GM21529 (cell line): ENCODE results near the gene KRTAP12-4.
"Not testable (repeated sequence)": the region's sequence is repeated elsewhere in the genome, so short reads cannot be mapped to it uniquely, and the experiment has no call there.

ENCODE experiments used
- ATAC-seq: cut with Tn5 transposase; IDR thresholded peaks from one replicate; pipeline ENCODE4 v1.9.1; 2021; ENCODE audit not compliant: unreplicated experiment

The KRTAP12-4 gene

GRCh38 chr21:44613386-44614155 lies 40.9 kb downstream of the KRTAP12-4 start:
- no peak for ATAC-seq

- no peak for ATAC-seq
Observed at GRCh38 chr21:44612669-44613229, 41.7 kb downstream of the KRTAP12-4 start.

GRCh38 chr21:44612029-44612486 lies 42.4 kb downstream of the KRTAP12-4 start, which contains the start of gene KRTAP10-8:
TSS of gene KRTAP10-8 (plus strand) at chr21:44612079. CDS start at chr21:44612101, 22 bp downstream.
- no peak for ATAC-seq

- ATAC-seq, result no peak
Observed at GRCh38 chr21:44611551-44611950, 42.9 kb downstream of the KRTAP12-4 start.

GRCh38 chr21:44610157-44610843 lies 44.2 kb downstream of the KRTAP12-4 start:
- not testable (repeated sequence) for ATAC-seq

GRCh38 chr21:44609193-44609592 lies 45.3 kb downstream of the KRTAP12-4 start:
- no peak for ATAC-seq

GRCh38 chr21:44606495-44606894 lies 48.0 kb downstream of the KRTAP12-4 start:
- ATAC-seq, result no peak
